HG02885 (cell line): ENCODE measurements around the gene AGAP9.
"Not testable (repeated sequence)": the region's sequence is repeated elsewhere in the genome, so short reads cannot be mapped to it uniquely, and the experiment has no call there.

Experiments
- ATAC-seq: cut with Tn5 transposase; IDR thresholded peaks from one replicate; pipeline ENCODE4 v1.9.1; 2021; ENCODE audit warnings: mild to moderate bottlenecking; ENCODE audit not compliant: unreplicated experiment, poor library complexity

Gene AGAP9

GRCh38 chr10:47489630-47490029 is 33.8 kb downstream of the AGAP9 start:
- ATAC-seq: not testable (repeated sequence)

GRCh38 chr10:47485943-47486342 is 37.5 kb downstream of the AGAP9 start:
- ATAC-seq: not testable (repeated sequence)

- not testable (repeated sequence) for ATAC-seq
These were observed 38.7 kb downstream of the AGAP9 start for GRCh38 chr10:47484786-47485185.

DNA sequence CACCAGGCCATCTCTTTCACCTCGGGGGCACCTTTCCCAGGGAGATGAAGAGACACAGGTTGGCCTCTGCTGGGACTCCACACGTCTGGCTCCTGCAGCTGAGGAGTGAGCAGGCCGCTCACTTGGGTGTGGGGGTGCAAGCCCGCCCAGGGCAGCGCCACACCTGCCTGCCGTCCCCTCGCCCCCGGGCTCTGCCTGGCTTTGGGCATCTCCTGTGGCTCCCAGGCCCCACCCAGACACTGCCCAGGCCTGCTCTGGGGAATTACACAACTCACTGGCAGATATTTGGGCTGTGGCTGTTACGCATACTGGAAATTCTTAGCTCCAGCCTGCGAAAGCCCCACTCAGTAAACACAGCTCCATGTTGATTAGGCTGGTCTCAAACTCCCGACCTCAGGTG is 39.5 kb downstream of the AGAP9 start, which contains the start of gene ANXA8:
Gene ANXA8, minus strand, starts transcription at position 193 of the 400 bp plus-strand sequence. Its CDS starts 182 bp downstream, at position 11.
- not testable (repeated sequence) for ATAC-seq

GRCh38 chr10:47482367-47482766 is 41.1 kb downstream of the AGAP9 start:
- not testable (repeated sequence) for ATAC-seq

DNA sequence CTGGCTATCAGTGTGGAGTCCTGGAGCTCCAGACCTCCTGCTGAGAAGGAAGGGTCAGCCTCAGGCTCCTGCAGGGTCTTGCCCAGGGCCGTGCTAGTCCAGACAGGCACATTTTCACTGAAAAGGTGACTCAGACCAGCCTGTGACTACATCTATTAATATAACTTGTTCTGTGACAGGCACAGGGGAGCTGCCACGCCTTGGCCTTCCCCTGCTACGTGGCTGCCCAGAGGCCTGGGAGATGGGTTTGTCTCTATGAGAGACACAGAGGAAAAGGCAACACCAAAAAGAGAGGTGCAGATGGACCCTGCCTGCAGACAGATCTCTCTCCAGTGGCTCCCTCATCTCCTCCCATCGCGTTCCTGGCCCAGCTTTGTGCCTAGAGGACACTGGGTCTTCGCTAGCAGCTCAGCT is 41.7 kb downstream of the AGAP9 start:
- ATAC-seq: not testable (repeated sequence)

GRCh38 chr10:47481182-47481766 is 42.2 kb downstream of the AGAP9 start:
- ATAC-seq: not testable (repeated sequence)

- not testable (repeated sequence) for ATAC-seq
These were observed 43.3 kb downstream of the AGAP9 start for GRCh38 chr10:47480133-47480532.

DNA sequence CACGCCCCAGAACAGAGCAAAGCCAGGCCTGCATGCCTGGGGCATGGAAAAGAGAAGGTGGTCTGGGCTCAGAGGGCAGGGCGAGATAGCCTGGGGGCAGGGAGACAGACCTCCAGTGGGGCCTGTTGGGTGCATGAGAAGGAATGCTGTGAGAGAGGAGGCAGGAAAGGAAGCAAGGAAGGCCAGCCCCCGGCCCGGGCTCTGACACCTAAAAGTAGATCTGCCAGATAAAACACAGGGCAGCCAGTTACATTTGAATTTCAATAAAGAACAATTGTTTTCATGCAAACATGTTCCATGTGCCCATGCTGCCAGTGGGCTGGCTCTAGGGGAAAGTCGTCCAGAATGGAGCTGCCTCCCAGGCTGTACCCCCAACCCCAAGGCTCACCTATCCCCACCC is 45.3 kb downstream of the AGAP9 start:
- not testable (repeated sequence) for ATAC-seq

- ATAC-seq: not testable (repeated sequence)
These were observed 46.4 kb downstream of the AGAP9 start for GRCh38 chr10:47477078-47477477.

DNA sequence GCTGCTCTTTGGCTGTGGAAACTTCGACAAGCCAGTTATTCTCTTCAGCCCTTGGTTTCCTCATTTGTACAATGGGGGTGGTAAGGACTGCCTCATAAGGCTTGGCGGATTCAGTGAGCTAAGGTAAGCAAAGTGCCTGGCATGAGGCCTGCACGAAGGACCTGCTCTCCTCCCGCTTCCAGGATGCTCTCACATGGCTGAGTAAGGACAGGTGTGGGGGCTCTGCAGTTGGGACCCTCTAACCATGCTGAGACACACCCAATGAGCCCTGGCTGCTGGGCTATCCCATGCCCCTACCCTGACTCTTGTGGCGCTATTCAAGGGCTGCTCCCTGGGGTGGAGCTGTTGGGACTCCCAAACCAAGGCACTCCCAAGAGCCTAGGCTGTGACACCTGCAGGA is 48.3 kb downstream of the AGAP9 start:
- ATAC-seq: not testable (repeated sequence)

GRCh38 chr10:47473516-47473915 is 49.9 kb downstream of the AGAP9 start:
- ATAC-seq: not testable (repeated sequence)

DNA sequence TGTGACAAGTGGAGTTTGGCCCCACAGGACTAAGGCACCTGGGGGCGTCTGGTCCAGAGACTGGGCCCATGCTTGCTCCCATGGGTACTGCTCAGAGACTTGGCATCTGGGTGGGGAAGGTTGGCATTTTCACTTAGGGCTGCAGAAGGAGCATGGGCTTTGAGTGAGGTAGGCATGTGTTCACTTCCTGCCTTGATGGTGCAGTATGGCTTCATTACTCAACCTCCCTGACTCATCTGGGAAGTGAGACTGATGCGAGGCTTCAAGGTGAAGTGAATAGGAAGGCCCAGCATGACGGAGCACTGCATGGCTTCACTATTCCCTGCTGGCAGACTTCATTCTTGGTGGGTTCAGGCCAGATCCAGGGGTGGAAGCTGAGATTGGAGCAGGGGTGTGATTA is 50.8 kb downstream of the AGAP9 start:
- ATAC-seq: peak; percentile 73

DNA sequence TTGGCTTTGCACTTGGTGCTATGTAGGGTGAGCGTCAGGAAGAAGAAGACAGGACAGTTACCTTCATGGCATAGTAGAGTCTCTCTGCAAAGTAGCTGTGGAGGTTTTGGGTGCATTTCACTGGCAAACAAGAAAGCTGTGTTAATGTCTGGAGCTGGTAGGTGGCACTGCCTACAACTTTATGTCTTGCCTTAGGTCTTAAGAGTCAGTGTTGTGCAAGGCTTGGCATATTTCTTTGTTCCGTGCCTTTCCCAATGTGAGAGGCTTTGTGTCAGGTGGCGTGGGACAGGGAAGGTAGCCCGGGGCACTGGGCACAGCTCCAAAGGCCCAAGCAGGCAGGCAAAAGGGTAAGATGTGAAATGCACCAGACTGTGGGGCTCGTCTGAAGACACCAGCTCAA is 51.4 kb downstream of the AGAP9 start:
- ATAC-seq: not testable (repeated sequence)

DNA sequence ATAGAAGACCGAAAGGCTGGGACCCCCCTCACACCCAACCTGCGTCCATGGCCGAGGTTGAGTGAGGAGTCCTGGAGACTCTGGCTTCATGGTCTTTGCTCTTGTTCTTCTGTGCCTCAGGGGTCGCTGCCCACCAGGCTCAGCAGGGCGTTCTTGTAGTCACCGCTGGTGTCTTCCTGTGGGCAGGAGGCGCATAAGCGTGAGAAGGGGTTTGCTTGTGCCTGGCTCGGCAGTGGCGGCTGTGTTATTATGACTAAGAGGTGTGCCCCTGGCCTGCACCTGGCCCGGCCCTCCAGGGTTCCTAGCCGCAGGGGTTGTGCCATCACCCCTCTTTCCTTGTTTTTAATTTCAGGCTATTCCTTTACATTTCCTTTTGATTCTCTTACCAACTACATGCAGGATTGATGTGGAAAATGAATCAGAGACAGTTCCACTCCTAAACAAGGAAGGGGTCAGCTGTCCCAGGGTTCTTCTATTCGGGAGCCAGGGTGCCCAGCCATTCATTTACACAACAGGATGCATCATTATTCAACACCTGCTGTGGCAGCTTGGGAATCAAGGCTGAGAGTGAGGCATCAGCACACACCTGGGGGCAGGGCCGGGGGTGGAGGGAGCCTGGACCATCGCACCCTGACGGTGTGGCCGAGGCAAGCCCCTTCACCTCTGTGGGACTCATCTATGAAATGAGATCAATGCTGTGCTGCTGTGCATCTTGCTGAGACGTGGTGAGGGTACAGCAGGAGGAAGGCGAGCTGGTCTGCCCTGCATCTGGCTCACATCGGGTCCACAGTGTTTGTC is 54.5 kb downstream of the AGAP9 start:
- ATAC-seq: not testable (repeated sequence)

- ATAC-seq: not testable (repeated sequence)
These were observed 55.5 kb downstream of the AGAP9 start for GRCh38 chr10:47467957-47468356.

- ATAC-seq: not testable (repeated sequence)
These were observed 56.0 kb downstream of the AGAP9 start for GRCh38 chr10:47467458-47467857.

GRCh38 chr10:47465216-47465917 is 58.1 kb downstream of the AGAP9 start:
- not testable (repeated sequence) for ATAC-seq

DNA sequence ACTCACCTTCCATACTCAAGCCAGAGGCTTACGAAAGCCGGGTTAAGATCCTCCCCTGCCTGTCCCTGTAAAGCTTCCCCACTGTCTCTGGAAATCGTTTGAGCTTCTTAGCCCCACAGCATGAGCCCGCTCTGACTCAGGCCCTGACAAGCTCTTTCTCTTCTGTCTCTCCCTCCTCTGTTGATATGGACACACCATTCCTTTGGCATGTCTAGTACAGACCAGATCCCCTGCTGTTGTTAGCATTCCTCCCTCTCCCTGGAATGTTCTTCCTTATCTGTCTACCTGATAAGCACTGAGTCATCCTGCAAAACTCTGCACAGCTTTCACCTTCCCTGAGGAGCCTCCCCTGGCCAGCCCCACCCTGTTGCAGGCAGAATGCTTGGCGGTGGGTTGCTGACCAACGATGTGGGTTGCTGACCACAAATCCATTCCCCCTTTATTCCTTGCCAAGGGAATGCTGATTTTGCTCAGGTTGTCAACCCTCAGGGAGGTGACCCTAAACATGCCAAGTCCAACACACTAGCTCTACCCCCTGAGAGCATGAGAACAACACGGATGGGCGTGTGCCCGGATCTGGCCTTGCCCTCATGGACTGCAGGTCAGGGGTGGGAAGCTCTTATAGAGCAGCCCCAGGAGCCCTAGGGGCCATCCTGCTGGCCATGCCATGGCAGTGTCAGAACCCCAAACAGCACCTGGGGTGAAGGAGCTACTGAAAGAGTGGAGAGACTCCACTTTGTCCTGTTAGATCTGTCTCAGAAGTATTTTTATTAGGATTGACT is 60.7 kb downstream of the AGAP9 start:
- not testable (repeated sequence) for ATAC-seq

- peak; percentile 65 for ATAC-seq
These were observed 62.2 kb downstream of the AGAP9 start for GRCh38 chr10:47461261-47461687.
